Gastroesophageal sphincter (tissue), 3 donors: ENCODE measurements around the gene ZAR1L.

ENCODE experiments used
- CTCF ChIP-seq, 4 experiments: fragments of 200-600 bp in 2 of 4; fragments of 450-650 bp in 2 of 4; sonication (generic) in 1 of 4; IDR thresholded peaks; one replicate each; pipeline ENCODE4 v1.5.1; 2017 to 2019; ENCODE audit warnings: antibody characterized with exemption in 4 of 4, mild to moderate bottlenecking in 2 of 4, moderate library complexity in 2 of 4
- POLR2A ChIP-seq, 2 donors: fragments of 450-650 bp; IDR thresholded peaks; one replicate each; pipeline ENCODE4 v1.6.1; 2017; ENCODE audit warnings: antibody characterized with exemption in 2 of 2, mild to moderate bottlenecking in 2 of 2, moderate library complexity in 1 of 2
- POLR2AphosphoS5 ChIP-seq: sonication (generic); formaldehyde crosslinking; IDR thresholded peaks from one replicate; pipeline ENCODE4 v1.6.1; 2017; ENCODE audit warnings: antibody characterized with exemption

- TF ChIP-seq CTCF (IDR thresholded peaks at IDR 0.05) = no peak
- TF ChIP-seq POLR2AphosphoS5 = no peak
- no peak for TF ChIP-seq POLR2A (IDR thresholded peaks at IDR 0.05)
Observed at GRCh38 chr13:32277839-32278238, 37.3 kb downstream of the ZAR1L start.
